Naive thymus-derived CD8-positive, alpha-beta T cell (primary cell): ENCODE measurements around the gene ZNF80. TPM values are rescaled to one million over a fixed set of nuclear protein-coding genes. Genes with fewer than 3 reads are reported as not detected.

Source experiments
- ATAC-seq, 2 donors: fragments of 150-1000 bp; cut with Tn5 transposase in 1 of 2; sonication (Bioruptor Pico), chemical (Tn5 transposase) in 1 of 2; 1 replicate in 1 of 2; 2 replicates in 1 of 2; pipeline ENCODE4 v1.10.0; 2021; ENCODE audit warnings: mild to moderate bottlenecking in 2 of 2, moderate library complexity in 2 of 2
- POLR2A ChIA-PET: fragments of 350-600 bp; sonication (Branson Sonifier 250); formaldehyde crosslinking; loops from one replicate; lab custom pipeline; 2021; ENCODE audit warnings: antibody characterized with exemption; lab: Charles Lee
- DNase-seq, 10 donors: peaks; one replicate each; pipeline versions ENCODE4 v3.0.0 to v3.0.0-alpha.2; 2020 to 2022
- H3K27ac Mint-ChIP-seq, 10 donors: one replicate each; pipeline ENCODE4 v1.8.0; 2020 to 2022; ENCODE audit warnings: mild to moderate bottlenecking in 10 of 10, mixed read lengths in 10 of 10, moderate library complexity in 4 of 10, inconsistent platforms in 1 of 10
- H3K27me3 Mint-ChIP-seq, 5 donors: one replicate each; pipeline ENCODE4 v1.8.0; 2021 to 2022; ENCODE audit warnings: mixed read lengths in 5 of 5
- H3K36me3 Mint-ChIP-seq, 3 donors: one replicate each; pipeline ENCODE4 v1.8.0; 2020 to 2022; ENCODE audit warnings: mixed read lengths in 3 of 3, mild to moderate bottlenecking in 2 of 3, inconsistent platforms in 1 of 3
- H3K4me1 Mint-ChIP-seq, 4 donors: one replicate each; pipeline ENCODE4 v1.8.0; 2021 to 2022; ENCODE audit warnings: mixed read lengths in 4 of 4
- H3K4me3 Mint-ChIP-seq, 10 donors: one replicate each; pipeline ENCODE4 v1.8.0; 2020 to 2022; ENCODE audit warnings: mild to moderate bottlenecking in 10 of 10, mixed read lengths in 10 of 10, moderate library complexity in 6 of 10, inconsistent platforms in 1 of 10
- H3K9me3 Mint-ChIP-seq, 9 donors: one replicate each; pipeline ENCODE4 v1.8.0; 2020 to 2022; ENCODE audit warnings: mixed read lengths in 9 of 9, mild to moderate bottlenecking in 3 of 9, inconsistent platforms in 1 of 9, moderate library complexity in 1 of 9
- polyA plus RNA-seq, 3 donors: library from polyadenylated mRNA; unstranded; fragments of 300-500 nt; fragmentation: Illumina TruSeq; gene quantifications; one replicate each; pipeline ENCODE4 v1.2.3, GENCODE V29; 2021
- total RNA-seq, 8 experiments: library from RNA in 2 of 8; stranded (reverse) in 2 of 8; gene quantifications; one replicate each; pipeline ENCODE4 v1.2.3 and lab custom pipeline; 2021 to 2026

ZNF80 gene
- total and polyA plus RNA-seq, 5 experiments from 2014 or later: 0.08 to 8.0 (median 1.7) TPM

DNA sequence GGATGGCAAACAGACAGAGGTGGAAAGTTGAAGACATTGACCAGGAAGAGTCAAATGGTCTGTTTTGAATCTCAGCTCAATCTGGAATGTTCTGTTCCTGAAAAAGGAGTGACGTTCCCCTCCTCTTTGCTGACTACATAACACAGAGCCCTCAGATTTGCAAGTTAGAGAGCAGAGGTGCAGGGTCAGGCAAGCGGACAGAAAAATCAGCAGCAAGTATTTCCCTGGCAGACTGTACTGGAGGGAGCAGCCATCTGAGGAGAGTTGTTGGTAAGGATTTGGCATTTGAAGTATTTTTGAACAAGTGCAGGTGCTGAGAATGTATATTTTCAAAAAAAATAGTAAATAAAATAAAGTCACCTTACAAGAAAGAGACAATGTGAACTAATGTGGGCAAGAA lies 17.6 kb downstream of the ZNF80 start:
- DNase-seq: no peak
- H3K27ac Mint-ChIP-seq: peak overlapping the region in 6 of 10 donors; percentile 1 to 96 (median 52)
- peaks cover 0 to 8% (median 6%) of the 10 kb centered on the region in 3 donors for H3K36me3 Mint-ChIP-seq
- no peak for ATAC-seq
- peaks cover 30 to 49% (median 38%) of the 10 kb centered on the region in 4 donors for H3K4me1 Mint-ChIP-seq
- no peaks in the 10 kb centered on the region for H3K27me3 Mint-ChIP-seq
- H3K4me3 Mint-ChIP-seq: peak overlapping the region in 1 of 10 donors; percentile 27
- POLR2A ChIA-PET: interaction anchor here (8.7 kb wide), 1 partner anchor 10 kb away, joined by 365 read pairs; the partner anchor contains the start of gene ZNF80
- peaks cover 0 to 15% (median 7%) of the 10 kb centered on the region in 9 donors for H3K9me3 Mint-ChIP-seq

DNA sequence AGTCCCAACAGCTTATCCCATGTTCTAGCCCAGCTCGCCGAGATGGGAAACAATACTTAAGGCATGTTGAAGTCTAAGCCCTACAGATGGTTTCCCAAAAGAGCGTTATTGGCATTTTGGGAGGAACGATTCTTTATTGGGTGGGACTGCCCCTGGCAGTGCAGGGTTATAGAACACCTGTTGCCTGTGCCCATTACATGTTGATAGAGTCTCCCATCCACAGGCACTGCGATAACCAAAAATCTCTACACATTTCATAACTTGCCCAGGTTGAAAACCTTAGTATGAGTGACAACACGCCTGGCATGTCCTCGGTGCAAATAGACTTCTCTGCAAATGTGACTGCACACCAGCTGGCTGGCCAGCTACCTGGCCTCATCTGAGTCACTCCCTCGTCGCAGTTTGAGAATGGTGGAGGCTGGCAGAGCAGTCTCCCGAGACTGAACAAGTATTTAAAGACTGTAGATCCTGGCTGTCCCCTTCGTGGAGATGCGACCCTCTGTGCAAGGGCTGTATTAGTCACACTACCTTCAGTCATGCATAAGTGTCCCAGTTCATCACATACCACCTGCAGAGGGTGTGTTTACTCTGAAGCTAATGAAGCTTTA lies 18.7 kb downstream of the ZNF80 start:
- ATAC-seq (no peak), DNase-seq (no peak)
- peaks cover 0 to 3% (median 0%) of the 10 kb centered on the region in 3 donors for H3K36me3 Mint-ChIP-seq
- POLR2A ChIA-PET: interaction anchor here (8.7 kb wide), 1 partner anchor 11 kb away, joined by 365 read pairs; the partner anchor contains the start of gene ZNF80
- H3K27ac Mint-ChIP-seq: peak overlapping the region in 4 of 10 donors; percentile 16 to 44 (median 38)
- H3K27me3 Mint-ChIP-seq: no peaks in the 10 kb centered on the region
- peak overlapping the region in 2 of 10 donors; percentile 10 to 20 for H3K4me3 Mint-ChIP-seq
- H3K9me3 Mint-ChIP-seq: peaks cover 0 to 8% (median 2%) of the 10 kb centered on the region in 9 donors
- peaks cover 24 to 39% (median 33%) of the 10 kb centered on the region in 4 donors for H3K4me1 Mint-ChIP-seq

DNA sequence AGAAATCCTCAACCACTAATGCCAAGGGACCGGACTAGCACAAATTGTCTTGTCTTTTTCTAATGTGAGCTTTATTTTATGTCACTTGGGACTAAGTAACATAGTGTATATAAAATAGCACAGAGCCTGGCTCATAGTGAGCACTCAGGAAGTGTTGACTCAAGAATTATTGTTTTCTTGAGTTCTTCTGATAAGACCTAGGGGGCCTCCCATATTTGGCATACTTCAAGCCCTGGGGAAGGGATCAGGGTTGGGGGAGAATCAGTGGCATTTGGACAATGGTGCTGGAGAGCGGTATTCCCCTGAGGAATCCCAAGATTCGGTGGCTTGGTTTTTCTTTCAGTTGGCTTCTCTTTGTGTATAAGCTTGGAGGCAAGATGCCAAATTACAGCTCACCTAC lies 19.4 kb downstream of the ZNF80 start:
- DNase-seq: no peak
- no peaks in the 10 kb centered on the region for H3K27me3 Mint-ChIP-seq
- no peak for ATAC-seq
- POLR2A ChIA-PET: interaction anchor here (0.9 to 8.7 kb wide), 2 partner anchors 12 to 473 kb away, joined by 3 to 365 read pairs; partner anchors contain the start of gene ZNF80
- H3K27ac Mint-ChIP-seq: peak overlapping the region in 3 of 10 donors; percentile 14 to 95 (median 85)
- H3K9me3 Mint-ChIP-seq: peaks cover 0 to 2% (median 0%) of the 10 kb centered on the region in 9 donors
- H3K4me1 Mint-ChIP-seq: peaks cover 23 to 33% (median 31%) of the 10 kb centered on the region in 4 donors
- H3K36me3 Mint-ChIP-seq: peaks cover 0 to 3% (median 0%) of the 10 kb centered on the region in 3 donors
- peak overlapping the region in 5 of 10 donors; percentile 4 to 34 (median 12) for H3K4me3 Mint-ChIP-seq

DNA sequence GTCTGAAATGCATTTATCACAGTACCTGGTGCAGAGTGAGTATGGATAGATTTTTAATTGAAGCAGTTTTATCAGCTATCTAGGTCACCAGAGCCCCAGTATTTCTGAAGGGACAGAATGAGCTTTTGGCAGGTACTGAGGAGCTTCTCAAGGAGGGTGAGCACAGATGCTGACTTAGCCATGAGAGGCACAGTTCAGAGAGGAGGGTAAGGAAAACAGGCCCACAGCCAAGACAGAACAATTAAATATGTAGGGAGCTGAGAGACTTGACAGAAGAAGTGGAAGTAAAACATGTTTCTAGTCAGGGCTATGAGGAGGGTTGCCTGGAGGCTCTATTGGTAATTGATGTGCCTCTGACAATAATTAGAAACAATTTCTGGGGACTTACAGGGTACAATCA lies 20.1 kb downstream of the ZNF80 start:
- peaks cover 23 to 34% (median 25%) of the 10 kb centered on the region in 4 donors for H3K4me1 Mint-ChIP-seq
- H3K4me3 Mint-ChIP-seq: peak overlapping the region in 7 of 10 donors; percentile 4 to 40 (median 31)
- ATAC-seq (no peak), DNase-seq (no peak)
- peaks cover 0 to 3% (median 0%) of the 10 kb centered on the region in 3 donors for H3K36me3 Mint-ChIP-seq
- H3K9me3 Mint-ChIP-seq: peaks cover 0 to 2% (median 0%) of the 10 kb centered on the region in 9 donors
- H3K27ac Mint-ChIP-seq: peak overlapping the region in 3 of 10 donors; percentile 61 to 95 (median 85)
- POLR2A ChIA-PET: interaction anchor here (0.9 to 8.7 kb wide), 2 partner anchors 12 to 472 kb away, joined by 3 to 365 read pairs; partner anchors contain the start of gene ZNF80
- H3K27me3 Mint-ChIP-seq: no peaks in the 10 kb centered on the region

DNA sequence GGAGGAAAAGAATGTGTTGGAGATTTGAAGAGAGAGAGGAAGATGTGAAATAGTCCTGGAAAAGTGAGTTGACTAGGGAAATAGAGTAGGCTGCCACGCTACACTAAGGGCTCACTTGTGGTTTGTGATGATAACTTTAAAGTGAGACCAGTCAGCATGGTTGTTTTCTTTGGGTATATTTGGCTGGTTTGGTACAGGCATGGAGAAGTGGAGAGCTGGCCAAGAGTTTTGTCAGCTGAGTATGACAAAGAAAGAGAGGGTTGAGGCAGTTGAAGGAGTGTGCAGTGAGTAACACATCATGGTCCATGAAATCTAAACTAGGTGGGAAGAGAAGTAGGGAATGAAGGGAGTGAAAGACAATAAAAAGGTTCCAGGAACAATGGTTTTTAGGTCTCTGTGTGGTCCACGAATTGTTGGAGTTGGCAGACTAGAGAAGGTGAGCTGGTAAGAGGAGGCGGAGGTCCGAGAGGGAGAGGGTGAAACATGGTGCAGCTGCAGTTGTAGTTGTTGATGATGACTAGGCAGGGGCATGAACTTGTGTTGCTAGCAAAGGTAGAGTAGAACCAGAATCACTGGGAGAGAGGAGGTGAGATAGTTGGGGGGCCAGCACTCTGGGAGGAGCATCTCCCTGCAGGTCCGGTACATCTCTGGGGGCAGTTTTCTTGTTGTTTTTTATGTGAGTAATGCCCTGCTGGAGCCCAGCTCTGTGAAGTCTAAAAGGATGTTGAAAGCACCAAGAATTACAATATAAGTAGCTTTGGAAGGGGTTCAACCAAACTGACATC lies 21.0 kb downstream of the ZNF80 start:
- POLR2A ChIA-PET: interaction anchor here (8.7 kb wide), 1 partner anchor 13 kb away, joined by 365 read pairs; the partner anchor contains the start of gene ZNF80
- H3K27ac Mint-ChIP-seq: peak overlapping the region in 1 of 10 donors; percentile 95
- peaks cover 0 to 2% (median 0%) of the 10 kb centered on the region in 9 donors for H3K9me3 Mint-ChIP-seq
- DNase-seq: no peak
- no peak for ATAC-seq
- H3K4me3 Mint-ChIP-seq: peak overlapping the region in 2 of 10 donors; percentile 10 to 15
- H3K36me3 Mint-ChIP-seq: peaks cover 0 to 3% (median 0%) of the 10 kb centered on the region in 3 donors
- H3K27me3 Mint-ChIP-seq: no peaks in the 10 kb centered on the region
- H3K4me1 Mint-ChIP-seq: peaks cover 16 to 28% (median 22%) of the 10 kb centered on the region in 4 donors

DNA sequence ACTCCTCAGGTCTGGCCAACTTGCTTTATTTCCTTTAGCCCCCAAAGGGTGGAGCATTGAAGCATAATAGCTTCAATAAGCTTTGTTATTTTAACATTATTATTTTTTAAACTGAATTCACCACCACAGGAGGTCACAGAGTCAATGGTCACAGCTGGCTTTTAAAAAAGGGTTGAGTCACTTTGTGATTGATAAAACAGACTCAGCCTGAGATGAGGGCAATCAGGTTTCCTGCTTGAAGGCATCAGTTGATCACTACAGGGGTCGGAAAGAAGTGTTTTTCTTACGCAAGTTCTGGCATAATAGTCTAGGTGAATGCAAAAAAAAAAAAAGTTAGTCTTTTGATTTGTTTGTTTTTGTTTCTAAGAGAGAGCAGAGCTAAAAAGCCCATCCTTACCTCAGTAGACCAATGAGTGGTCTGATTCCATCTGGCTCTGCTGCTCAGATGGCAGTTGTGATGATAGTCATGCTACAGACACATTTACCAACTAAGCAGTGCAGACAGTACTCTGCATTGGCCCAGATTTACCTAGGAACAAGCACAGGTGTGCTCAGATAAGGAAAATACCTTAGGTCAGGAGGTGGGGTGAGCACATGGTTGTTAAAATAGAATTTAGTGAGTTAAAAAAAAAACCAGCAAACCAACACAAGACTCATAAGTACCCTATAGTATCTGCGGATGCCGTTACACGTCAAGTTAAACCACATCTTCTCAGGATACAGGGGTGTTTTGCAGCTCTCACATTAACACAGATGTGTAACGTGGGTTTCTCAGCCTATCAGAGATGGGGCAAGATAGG lies 22.6 kb downstream of the ZNF80 start:
- H3K4me3 Mint-ChIP-seq: no peak overlapping the region
- POLR2A ChIA-PET: interaction anchor here (0.6 to 8.7 kb wide), 17 partner anchors 10 to 468 kb away, joined by 3 to 365 read pairs (median 5); partner anchors contain the start of genes ATP6V1A, TIGIT and ZNF80

DNA sequence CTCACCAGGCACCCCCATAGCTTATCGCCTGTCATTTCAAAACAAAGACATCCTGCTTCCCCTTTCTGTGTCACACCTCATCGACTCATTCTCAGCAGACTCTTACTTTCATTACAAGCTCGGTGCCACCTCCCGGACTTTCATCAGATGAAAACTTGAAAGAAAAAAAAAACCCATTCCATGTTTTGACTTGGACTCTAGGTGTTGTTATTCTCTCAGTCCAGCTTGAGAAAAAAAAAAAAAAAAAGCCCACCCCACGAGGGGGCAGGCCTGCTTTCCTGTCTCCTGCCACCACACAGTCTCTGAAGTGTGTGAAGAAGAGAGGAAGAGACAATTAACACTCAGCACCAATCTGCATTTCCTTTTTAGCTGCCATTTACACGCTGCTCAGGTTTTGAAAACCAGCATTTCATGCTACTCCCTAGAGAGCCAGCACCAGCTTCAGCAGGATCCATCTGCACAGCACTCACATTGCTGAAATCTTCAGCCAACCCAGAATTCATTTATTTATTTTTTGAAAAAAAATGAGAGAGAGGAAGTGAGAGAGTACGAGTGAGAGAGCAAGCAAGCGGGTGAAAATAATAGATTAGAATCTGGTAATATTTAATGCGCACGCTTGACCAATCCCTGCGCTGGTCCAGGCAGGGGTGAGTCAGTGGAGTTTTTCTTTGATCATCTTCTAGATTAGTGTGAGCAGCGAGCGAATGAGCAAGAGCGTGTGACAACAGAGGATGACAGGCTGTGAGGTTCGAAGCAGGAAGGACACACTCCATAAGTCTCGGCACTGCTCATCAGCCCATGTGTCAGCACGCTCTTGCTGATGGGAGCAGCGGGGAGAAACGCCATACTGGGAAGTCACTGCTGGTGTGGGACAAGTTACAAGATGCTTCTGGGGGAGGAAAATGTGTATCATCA lies 23.5 kb downstream of the ZNF80 start:
- peak; percentile 28 to 86 (median 68) for DNase-seq
- Mint-ChIP-seq H3K4me1 (peaks cover 0 to 21% (median 14%) of the 10 kb centered on the region in 4 donors), H3K4me3 (no peak overlapping the region), H3K36me3 (peaks cover 0 to 5% (median 0%) of the 10 kb centered on the region in 3 donors), H3K9me3 (peaks cover 0 to 4% (median 0%) of the 10 kb centered on the region in 9 donors), H3K27ac (no peak overlapping the region), H3K27me3 (no peaks in the 10 kb centered on the region)
- POLR2A ChIA-PET: interaction anchor here (0.6 to 8.7 kb wide), 35 partner anchors 9 to 1881 kb away, joined by 3 to 365 read pairs (median 5); partner anchors contain the start of genes ATP6V1A, CCDC191, CD200 and NAA50
- peak; percentile 50 to 53 for ATAC-seq

More for the DNA sequence above, 22.6 kb downstream of the ZNF80 start:
- ATAC-seq: peak; percentile 69 to 78
- Mint-ChIP-seq H3K27ac (no peak overlapping the region), H3K4me1 (peaks cover 6 to 24% (median 16%) of the 10 kb centered on the region in 4 donors), H3K36me3 (peaks cover 0 to 5% (median 0%) of the 10 kb centered on the region in 3 donors), H3K27me3 (no peaks in the 10 kb centered on the region), H3K9me3 (peaks cover 0 to 4% (median 0%) of the 10 kb centered on the region in 9 donors)
- peak in 9 of 10 donors; percentile 31 to 87 (median 74) for DNase-seq

DNA sequence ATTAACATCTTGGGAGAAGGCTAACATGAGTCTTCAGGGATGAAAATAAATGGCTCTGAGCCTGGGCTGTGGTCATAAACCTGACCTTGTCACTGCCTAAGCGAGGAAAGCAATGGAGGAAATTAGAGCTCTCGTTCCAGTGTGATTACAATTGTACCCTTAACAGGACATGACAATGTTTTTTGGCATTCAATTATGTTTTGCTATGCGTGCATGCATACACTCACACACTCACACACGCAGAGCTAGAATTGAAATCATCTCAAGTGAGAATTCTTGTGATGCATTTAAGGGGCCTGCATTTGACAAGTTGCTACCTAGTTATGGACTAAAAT lies 24.1 kb downstream of the ZNF80 start:
- peaks cover 0 to 5% (median 0%) of the 10 kb centered on the region in 3 donors for H3K36me3 Mint-ChIP-seq
- DNase-seq: no peak
- H3K4me3 Mint-ChIP-seq: no peak overlapping the region
- H3K27me3 Mint-ChIP-seq: no peaks in the 10 kb centered on the region
- POLR2A ChIA-PET: interaction anchor here (0.6 to 8.7 kb wide), 28 partner anchors 9 to 1446 kb away, joined by 3 to 365 read pairs (median 6); partner anchors contain the start of genes ATP6V1A, CCDC191, NAA50 and QTRT2
- no peak overlapping the region for H3K27ac Mint-ChIP-seq
- peaks cover 0 to 4% (median 0%) of the 10 kb centered on the region in 9 donors for H3K9me3 Mint-ChIP-seq
- peaks cover 0 to 21% (median 13%) of the 10 kb centered on the region in 4 donors for H3K4me1 Mint-ChIP-seq
- ATAC-seq: no peak

DNA sequence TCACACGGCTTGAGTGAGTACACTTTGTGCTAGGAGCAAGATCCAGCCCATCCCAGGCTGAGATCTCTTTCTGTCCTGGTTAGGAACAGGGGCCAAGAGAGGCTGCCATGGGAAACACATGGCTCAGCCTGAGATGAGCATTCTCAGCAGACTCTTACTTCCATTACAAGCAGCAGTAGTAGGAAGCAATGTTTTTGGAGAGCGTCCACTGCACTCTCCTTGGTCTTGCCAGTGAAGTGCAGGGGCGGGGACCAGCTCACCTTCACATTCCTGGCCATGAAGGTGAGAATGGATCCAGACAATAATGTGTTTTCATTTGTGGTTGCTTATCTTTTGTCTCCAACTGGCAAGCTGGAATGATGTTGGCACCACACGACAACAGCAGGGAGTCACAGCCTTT lies 24.7 kb downstream of the ZNF80 start:
- H3K36me3 Mint-ChIP-seq: peaks cover 0 to 5% (median 0%) of the 10 kb centered on the region in 3 donors
- peak overlapping the region in 1 of 10 donors; percentile 82 for H3K27ac Mint-ChIP-seq
- H3K27me3 Mint-ChIP-seq: no peaks in the 10 kb centered on the region
- POLR2A ChIA-PET: interaction anchor here (0.8 to 8.7 kb wide), 12 partner anchors 8 to 1446 kb away, joined by 3 to 365 read pairs (median 7); partner anchors contain the start of genes ATP6V1A, NAA50, TIGIT and USF3
- ATAC-seq: no peak
- no peak for DNase-seq
- peaks cover 0 to 24% (median 11%) of the 10 kb centered on the region in 4 donors for H3K4me1 Mint-ChIP-seq
- H3K9me3 Mint-ChIP-seq: peaks cover 0 to 4% (median 0%) of the 10 kb centered on the region in 9 donors
- H3K4me3 Mint-ChIP-seq: peak overlapping the region in 4 of 10 donors; percentile 21 to 42 (median 32)

DNA sequence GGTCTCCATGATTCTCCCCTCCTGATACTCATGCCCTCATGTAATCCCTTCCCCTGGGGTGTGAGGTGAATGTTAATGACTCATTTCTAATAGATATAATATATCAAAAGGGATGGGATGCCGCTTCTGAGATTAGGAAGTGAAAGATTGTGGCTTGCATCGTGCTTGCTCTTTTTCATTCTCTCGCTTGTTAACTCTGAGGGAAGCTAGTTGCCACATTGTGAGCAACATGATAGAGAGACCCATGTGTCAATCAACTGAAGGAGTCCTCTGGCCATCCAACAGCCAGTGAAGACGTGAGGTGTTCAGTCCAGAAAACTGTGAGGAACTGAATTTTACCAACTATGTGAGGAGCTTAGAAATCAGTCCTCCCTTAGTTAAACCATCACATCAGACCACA lies 29.6 kb downstream of the ZNF80 start:
- no peak overlapping the region for H3K4me3 Mint-ChIP-seq

More for the DNA sequence above, 29.6 kb downstream of the ZNF80 start:
- Mint-ChIP-seq H3K36me3 (peaks cover 0 to 5% (median 0%) of the 10 kb centered on the region in 3 donors), H3K27ac (peak overlapping the region in 1 of 10 donors; percentile 22), H3K9me3 (peaks cover 0 to 4% (median 0%) of the 10 kb centered on the region in 9 donors), H3K4me1 (peaks cover 0 to 16% (median 4%) of the 10 kb centered on the region in 4 donors), H3K27me3 (no peaks in the 10 kb centered on the region)
- POLR2A ChIA-PET: no interaction called here
- ATAC-seq: no peak
- no peak for DNase-seq
